WTC11 (cell line): ENCODE data around the gene SPTBN4.

Experiments used
- CTCF ChIP-seq: fragments of 200-600 bp; IDR thresholded peaks from 2 replicates; pipeline ENCODE4 v1.8.0; 2022; ENCODE audit warnings: antibody characterized with exemption
- JUN ChIP-seq: sonication (generic); formaldehyde crosslinking; IDR thresholded peaks from 2 replicates; pipeline ENCODE4 v1.8.0; 2023; ENCODE audit warnings: mild to moderate bottlenecking, missing genetic modification reagents
- TF ChIP-seq, protein P1 (sequence below): fragments of 250-450 bp; sonication (Bioruptor Pico); IDR thresholded peaks from 2 replicates; pipeline ENCODE4 v1.8.0; 2021; ENCODE audit warnings: mild to moderate bottlenecking

- no peak for TF ChIP-seq JUN (CRISPR knock-in tag)
- TF ChIP-seq, protein P1, sequence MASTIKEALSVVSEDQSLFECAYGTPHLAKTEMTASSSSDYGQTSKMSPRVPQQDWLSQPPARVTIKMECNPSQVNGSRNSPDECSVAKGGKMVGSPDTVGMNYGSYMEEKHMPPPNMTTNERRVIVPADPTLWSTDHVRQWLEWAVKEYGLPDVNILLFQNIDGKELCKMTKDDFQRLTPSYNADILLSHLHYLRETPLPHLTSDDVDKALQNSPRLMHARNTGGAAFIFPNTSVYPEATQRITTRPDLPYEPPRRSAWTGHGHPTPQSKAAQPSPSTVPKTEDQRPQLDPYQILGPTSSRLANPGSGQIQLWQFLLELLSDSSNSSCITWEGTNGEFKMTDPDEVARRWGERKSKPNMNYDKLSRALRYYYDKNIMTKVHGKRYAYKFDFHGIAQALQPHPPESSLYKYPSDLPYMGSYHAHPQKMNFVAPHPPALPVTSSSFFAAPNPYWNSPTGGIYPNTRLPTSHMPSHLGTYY, result no peak
- no peak for TF ChIP-seq CTCF
Observed at GRCh38 chr19:40555978-40556689, 89.3 kb downstream of the SPTBN4 start.
